Right renal cortex interstitium (tissue), 3 donors: ENCODE results near the gene INSRR. TPM values are rescaled to one million over a fixed set of nuclear protein-coding genes. Genes with fewer than 3 reads are reported as not detected.

ENCODE experiments used
- DNase-seq, 3 donors: peaks; one replicate each; pipeline ENCODE4 v3.0.0-alpha.2; 2013; ENCODE audit warnings: low read depth in 3 of 3, low spot score in 2 of 3
- polyA plus RNA-seq, 3 donors: library from polyadenylated mRNA; unstranded; fragments of 120-200 nt; gene quantifications; one replicate each; pipeline ENCODE4 v1.2.1, GENCODE V29; 2013; ENCODE audit not compliant: insufficient read length in 3 of 3

INSRR gene
- polyA plus RNA-seq, 3 donors: 1.3 to 2.1 (median 1.7) TPM

DNA sequence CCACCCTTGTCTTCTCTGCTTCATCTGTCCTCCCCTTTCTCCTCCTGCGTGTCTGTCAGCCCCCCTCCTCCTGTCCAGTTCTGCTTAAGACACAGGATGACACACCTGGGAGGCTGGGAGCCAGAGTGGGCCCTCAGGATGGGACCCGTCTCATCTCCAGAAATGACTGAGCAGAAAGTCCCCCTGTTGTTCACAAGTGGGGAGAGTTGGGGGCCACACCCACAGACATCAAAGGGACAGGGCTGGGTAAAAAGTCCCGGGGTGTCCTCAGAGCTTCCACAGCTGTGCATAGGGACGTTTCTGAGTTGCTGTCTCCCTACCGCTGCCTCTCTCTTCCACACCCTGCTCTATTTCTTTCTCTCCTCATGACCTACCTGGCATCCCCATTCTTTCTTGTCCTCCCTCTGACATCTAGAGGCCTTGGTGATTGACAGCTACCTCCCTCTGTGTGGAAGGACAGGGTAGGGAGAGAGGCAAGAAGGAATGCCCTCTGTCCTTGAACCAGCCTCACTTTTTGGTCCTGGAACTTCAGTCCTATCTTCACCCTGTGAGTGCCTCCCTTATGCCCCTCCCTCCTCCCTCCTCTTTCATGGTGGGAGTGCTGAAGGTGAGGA lies 22.8 kb downstream of the INSRR start:
- DNase-seq: no peak

DNA sequence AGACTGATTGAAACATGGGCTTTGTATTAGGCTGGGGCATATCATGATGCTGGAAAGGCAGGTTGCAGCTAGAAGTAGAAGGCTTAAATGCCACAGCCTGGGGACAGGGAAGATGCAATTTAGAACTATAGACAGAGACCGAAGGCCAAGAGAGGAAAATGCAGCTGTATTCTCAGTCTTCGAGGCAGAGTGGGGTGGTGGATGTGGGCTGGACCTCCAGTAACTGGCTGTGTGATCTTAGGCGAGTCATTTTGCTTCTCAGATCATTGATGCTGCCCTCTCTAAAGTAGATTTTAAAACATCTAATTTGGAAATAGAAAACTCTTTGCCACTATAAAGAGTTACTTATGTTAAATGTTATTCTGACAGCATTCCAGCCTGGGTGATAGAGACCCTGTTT lies 24.6 kb downstream of the INSRR start:
- DNase-seq: no peak

DNA sequence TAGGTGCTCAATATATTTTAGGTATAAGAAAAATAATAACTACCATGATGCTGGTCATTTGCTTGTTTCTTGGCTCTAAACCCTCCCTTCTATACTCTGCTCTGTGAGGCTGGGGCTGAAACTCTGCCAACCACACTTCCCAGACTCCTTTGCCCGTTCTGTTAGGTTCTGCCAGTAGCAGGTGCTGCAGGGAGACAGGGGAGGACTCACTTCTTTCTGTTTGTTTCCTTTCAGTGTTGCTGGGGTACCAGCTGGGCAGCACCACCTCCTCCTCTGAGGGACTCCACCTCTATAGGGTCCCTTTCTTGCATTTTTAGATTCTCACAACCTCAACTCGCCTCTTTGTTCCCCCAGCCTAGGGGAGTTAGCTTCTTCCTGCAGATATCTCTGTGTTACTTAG lies 25.3 kb downstream of the INSRR start:
- DNase-seq: no peak

DNA sequence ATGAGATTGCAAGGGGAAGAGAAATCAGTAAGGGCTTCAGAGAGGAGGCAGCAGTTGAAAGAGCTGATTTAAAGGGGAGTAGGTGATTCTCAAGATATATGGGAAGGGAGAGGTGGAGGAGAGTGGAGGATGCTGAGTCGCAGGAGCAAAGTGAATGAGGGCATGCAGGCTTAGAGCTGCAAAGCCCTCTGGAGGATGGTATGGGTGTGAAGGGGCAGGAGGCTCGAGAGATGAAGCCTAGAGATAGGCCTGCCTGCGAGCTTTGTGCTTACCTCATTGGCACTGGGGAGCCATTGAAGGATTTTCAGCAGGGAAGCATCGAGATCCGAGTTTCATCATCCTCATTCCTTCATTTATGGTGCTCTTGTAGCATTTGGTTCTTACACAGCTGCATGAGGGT lies 26.5 kb downstream of the INSRR start:
- no peak for DNase-seq

DNA sequence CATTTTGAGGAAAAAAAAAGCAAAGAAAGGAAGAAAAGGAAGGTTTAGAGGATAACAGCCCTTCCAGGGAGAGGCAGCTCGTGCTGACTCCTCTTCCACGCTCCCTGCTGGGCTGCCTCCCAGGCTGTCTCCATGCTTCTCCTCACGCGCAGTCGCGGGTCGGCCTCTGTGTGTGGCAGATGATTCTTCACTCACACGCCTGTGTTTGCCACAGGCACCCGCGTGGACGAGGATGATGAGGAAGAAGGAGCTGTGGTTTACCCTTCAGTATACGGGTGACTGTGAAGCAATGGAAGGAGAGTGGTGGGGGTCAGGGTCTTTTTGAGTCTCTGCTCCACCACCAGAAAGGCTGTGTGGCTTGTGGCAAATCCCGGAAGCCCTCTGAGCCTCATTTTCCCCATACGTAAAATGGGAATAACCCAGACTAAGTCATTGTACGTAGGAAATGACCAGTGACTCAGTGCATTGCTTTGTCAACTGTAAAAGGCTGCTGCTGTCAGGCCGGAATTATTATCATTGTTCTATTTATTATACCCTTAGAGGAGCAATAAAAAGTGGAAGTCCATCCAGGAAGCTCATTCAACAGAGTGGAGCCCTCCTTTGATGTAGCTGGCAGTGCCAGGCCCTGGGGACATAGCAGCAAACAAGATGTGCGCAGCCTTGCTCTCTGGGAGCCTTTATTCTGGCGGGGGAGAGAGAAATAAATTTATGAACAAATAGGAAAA lies 30.4 kb downstream of the INSRR start:
- no peak for DNase-seq

DNA sequence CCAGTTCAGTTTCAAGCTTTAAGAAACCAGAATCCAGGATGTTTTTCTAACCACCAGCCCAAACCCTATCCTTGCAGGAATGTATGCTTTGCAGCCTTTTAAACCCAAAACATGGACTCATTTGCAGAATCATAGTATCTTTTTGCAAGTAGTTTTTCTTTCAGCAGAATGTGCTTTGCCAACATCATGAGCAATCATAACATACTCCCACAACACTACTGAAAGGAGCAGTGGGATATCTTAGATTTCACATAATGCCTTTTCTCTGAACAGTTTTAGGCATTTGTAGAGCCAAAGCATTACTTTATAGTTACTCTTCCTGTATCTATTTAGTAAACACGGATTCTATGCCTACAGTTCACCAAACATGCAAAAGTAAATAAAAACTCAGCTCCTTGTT lies 32.3 kb downstream of the INSRR start:
- no peak for DNase-seq

DNA sequence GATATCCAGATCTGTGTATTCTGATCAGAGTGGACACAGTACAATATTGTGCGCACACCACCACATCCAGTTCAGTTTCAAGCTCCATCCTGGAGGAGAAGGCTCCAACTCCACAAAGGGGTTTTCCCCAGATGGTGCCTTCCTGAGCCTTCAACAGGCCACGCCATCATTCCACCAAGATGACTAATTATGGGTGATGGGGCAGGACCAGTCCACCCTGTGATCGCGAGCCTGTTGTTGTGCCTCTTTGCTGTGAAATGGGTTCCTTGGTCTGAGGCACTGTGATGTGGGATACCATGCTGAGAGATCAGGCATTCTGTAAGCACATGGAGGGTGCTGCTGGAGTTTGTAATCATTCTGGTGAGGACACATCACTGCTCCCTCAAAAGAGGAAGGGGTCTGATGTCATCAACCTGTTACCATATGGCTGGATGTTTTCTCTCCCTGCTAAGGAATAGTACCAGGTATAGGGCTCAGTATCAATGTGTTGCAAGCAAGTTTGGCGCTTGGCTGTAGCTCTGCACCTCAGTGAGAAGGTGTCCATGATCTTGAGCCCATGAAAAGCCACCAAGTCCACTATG lies 35.6 kb downstream of the INSRR start:
- no peak for DNase-seq

DNA sequence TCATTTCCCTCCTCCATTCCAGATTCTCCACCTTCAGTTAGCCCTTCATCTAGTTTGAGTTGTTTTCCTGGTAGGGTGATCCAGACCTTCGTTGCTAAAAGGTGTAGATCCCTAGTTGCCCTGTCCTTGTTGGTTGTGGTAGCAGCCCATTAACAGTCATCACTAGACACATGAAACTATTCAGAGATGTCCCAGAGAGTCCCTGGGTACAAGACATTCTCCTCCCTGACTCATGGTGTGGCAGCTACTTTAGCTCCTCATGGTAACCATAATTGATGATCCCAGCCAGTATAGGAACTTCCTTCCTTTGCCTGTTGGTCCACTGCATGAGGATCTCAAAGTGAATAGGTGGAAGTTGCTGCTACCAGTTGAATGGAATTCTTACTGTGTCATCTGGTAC lies 36.2 kb downstream of the INSRR start:
- DNase-seq: no peak

DNA sequence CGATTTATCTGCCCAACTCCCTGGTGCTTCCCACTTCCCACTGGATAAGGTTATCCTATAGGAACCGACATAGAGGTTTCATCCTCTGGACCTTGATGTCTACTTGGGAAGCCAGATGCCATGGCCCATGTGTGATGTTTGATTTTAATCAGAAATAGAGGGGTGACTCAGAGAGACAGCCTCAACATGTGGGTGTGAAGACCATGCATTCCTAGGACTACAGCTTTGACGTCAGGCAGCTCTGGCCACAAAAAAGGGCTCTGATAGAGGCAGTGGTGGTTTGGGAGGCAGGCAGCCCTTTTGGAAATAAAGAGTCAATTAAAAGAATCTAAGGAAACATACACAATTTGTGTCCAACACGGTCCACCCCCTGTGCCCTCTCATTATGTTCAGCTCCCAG lies 37.1 kb downstream of the INSRR start:
- DNase-seq: no peak

DNA sequence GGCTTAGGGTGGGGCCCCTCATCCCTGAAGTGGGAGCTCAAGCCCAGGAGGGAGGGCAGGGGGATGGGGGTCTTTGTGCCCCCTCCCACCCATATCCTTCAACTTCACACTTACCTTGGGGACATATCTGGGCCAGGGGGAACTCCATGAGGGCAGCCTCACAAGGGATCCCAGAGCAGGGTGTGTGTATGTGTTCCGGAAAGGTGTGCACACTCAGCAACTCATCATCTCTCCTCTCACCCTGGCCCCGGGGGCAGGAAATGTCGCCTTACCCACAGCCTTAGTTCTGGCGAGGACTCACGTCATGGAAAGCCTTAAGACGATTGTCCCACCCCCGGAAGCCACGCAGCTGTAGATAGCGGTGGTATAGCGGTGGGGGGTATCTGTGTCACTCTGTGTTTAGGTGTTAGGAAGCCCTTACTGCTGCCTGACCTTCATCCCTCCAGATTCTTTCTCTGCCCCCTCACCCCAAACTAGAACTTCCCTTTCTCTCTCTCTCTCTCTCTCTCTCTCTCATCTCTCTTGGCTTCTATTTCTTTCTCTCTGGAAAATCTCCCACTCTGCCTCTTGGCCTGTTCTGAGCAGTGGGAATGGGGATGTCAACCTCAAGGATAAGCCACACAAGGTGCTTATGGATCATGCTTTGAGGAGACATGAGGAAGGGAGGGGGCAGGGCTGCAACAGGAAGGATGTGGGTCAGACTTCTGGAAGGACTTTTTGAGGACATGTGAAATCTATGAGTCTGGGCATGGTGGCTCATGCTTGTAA lies 42.2 kb downstream of the INSRR start, which contains the start of gene SH2D2A:
TSS of gene SH2D2A (minus strand) at position 288 of the 768 bp plus-strand sequence. CDS start at position 148, 140 bp downstream.
- DNase-seq: no peak

DNA sequence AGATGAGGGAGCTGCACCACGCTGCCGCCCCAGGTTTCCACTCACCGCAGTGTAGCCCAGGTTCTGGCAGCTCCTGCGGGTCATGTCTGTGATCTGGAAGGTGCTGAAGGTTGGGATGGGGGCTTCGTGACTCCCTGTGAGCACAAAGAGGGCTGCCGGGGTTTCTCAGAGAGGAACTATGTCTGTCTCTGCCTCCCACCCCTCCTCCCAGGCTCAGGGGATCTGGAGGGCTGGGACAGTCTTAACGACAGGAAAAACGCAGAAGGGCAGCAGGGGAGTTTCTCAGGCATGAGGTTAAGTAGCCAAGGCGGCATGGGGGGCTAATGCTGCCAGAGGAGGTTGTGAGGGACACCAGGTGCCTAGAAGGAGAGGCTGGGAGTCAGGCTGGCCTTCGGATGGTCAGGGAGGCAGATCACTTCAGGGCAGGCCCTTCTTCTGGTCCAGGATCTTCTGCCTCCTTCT lies 42.9 kb downstream of the INSRR start:
- no peak for DNase-seq

DNA sequence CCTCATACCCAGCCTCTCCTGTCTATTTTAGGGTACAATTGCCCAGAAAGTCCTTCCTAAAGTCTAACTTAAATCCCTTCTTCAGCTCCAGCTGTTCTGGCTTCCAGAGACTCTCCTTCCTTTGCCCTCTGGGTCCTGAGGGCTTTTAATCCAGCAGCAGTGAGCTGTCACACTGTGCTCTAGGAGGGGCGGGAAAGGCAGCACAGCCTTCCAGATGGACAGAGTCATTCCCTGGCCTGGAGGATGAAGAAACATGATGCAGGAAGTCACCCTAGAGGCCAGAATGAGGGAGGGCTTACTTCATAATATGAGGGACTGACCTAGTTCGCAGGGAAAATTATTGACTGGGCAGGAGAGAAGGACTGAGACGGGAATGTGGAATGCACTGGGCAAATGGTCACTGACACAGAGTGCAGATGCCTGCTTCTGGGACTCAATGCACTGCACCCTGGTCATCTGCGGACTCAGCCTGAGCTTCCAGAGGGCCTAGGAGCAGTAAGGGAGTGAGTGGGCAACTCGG lies 43.5 kb downstream of the INSRR start:
- peak; percentile 64 to 67 (median 65) for DNase-seq

DNA sequence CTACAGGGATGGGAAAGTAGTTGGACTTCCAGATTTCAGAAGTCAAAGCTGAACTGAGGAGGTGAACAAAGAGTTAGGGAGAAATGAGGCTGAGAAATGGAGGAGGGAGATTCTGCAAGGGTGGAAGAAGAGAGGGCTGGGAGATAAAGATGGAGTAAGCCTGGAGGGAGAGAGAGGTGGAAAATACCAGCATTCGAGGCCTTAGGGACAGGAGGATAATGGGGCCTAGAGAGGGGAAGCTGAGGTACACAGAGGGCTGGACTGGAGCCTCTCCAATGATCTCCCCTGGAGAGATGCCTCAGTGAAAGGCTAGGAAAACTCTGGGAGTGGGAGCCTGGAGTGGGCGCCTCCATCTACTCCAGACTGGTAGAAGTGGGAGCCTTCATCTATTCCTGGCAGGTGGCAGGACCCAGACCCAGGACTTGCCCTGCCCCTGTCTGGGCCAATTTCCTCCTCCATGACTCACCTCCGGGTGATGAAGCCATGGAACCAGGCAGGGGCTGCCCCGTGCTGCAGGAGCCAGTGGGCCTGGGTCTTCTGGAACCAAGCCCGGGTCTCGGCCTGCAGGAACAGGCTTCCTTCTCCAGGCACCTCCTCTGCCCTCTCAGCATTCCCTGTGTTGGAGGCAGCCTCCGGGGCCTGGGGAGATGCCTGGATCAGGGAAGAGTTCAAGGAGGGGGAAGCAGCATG lies 44.2 kb downstream of the INSRR start:
- DNase-seq: no peak

DNA sequence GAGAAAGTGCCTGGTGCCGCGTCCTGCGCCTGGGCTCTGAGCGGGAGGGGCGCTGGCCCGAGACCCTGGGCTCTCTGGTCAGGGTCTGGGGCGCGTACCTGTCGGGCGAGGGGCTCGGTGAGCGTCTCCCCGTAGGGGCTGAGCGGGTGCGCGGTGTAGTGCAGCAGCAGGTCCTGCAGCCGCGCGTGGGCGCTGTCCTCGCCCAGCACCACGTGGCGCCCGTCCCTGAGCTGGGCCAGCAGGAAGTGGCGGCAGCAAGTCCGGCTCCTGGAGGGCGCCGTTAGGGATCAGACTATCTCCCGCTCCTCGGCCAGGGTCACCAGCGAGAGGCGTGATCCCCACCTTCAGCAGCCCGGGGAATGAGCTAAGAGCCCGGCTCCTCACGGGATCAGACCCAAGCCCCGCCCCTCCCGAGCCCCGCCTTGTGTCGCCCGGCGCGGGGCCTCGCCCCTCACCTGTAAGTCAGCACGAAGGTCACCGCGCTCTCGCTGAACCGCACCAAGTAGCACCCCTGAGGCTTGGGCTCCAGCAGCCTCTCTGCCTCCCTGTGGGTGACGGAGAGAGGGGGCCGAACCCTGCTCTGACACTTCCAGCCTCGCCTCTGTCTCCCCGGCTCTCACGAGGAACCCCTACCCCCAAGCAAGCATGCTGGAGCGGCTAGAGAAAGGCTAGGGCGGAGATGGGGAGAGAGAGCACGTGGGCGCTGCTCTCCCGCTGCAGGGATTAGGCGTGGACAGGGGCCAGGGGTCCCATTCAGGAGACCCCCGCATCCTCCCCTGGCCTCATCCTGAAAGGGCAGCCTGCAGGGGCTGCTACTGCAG lies 45.0 kb downstream of the INSRR start:
- DNase-seq: no peak

DNA sequence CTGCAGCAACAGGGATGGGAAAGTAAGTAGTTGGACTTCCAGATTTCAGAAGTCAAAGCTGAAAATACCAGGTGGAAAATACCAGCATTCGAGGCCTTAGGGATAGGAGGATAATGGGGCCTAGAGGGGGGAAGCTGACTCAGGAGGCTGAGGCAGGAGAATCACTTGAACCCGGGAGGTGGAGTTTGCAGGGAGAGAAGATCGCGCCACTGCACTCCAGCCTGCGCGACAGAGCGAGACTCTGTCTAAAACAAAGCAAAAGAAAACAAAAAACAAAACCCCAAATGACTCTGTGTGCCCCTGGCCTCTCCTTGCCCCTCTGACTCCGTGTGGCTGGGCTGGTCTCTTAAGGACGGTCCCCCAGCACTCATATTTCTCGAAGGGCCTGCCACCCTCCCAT lies 45.6 kb downstream of the INSRR start:
- no peak for DNase-seq

DNA sequence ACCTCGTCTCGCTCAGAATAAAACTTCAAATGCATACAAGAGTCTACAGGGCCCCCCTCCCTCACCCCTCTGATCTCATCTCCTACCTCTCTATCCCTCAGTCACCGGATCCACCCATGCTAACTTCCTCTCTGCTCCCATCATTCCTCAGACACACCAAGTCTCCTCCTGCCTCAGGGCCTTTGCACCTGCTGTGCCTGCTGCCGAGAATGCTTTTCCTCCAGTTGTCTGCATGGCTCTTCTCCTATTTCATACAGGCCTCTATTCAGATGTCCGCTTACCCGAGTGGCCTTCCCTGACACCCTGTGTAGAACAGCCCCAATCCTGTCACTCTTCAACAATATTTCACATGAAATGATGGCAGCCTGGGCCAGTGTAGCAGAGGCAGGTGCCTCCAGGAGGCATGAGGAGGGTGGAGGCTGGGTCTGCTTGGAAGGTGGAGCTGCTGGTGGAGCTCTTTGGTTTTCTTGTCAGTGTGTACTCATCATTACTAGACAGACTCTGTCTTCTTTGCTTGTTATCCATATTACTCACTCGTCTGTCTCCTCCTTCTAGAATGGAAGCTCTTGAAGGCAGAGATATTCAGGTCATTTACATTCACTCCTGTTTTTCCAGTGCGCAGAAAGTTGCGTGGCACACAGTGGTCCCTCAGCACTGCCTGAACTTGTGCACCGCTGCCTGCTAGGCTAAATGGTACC lies 46.5 kb downstream of the INSRR start:
- DNase-seq: no peak

DNA sequence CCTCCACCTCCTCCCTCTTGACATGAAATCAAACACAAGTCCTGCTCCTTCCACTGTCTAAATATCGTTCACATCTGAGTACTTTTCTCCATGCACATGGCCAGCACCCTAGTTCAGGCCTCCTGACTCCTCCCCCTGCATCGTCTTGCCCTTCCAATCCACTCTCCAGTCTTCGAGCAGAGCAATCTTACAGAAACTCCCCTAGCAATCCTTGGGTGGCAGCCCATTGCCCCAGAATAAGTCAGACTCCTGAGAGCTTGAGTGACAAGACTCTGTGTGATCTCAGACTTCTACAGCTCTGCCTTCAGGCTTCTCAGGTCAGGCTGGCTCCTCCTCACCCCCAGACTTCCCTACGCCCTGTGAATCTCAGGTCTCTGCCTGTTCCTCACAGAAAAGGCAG lies 47.7 kb downstream of the INSRR start:
- DNase-seq: no peak

DNA sequence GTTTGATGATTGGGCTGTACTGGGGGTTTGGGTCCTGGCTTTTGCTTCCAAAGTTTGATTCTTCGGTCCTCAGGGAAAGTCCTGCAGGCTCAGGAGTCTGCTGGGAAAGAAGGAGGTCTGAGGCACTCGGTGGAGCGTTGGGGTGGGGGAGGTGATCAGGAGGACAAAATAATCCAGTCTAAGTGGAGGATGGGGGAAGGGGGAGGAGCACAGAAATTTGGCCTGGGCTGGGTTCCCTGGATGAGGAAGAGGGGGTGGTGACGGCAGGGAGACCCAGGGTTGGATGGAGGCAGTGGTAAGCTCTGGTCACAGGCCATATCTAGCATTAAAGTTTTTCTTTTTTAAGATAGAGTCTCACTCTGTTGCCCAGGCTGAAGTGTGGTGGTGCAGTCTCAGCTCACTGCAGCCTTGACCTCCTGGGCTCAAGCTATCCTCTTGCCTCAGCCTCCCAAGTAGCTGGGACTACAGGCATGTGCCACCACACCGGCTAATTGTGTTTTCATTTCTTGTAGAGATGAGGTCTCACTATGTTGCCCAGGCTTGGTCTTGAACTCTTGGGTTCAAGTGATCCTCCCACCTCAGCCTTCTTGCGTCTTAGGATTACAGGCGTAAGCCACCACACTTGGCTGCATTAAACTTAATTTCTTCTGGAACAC lies 49.1 kb downstream of the INSRR start:
- DNase-seq: no peak

DNA sequence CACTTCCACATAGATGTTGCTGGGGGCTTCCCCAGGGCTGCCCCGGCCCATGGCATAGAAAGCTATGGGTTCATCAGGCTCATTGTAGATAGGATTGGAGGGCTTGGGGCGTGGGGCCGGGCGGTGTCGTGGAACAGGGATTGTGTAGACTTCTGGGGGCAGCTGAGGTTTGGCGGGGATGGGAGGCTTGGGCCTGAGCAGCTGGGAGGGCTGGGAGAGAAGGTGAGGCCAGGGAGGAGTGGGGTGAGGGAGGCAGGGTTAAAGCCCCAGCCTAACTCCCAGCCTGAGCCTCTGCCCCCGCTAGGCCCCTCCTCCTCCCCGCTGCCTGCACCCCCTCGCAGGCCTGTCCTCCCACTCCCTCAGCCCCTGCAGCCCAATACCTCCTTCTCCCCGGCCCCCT lies 49.6 kb downstream of the INSRR start:
- DNase-seq: no peak
